Measurements from ENCODE around the gene CEP120. TPM values are rescaled to one million over a fixed set of nuclear protein-coding genes. Genes with fewer than 3 reads are reported as not detected.
A peak's percentile ranks its signal among the peaks of the same experiment; 100 is the strongest.
"Not testable (repeated sequence)": the region's sequence is repeated elsewhere in the genome, so short reads cannot be mapped to it uniquely, and the experiment has no call there.

CEP120 gene
- total RNA-seq, 4 donors from 2014 or later: 15.9 to 31.5 (median 23.6) TPM

GRCh38 chr5:123344816-123345426, 78.3 kb downstream of the CEP120 start:
- Histone ChIP-seq H3K36me3 (peaks cover 0 to 22% (median 0%) of the 10 kb centered on the region in 3 donors), H3K27ac (no peak overlapping the region), H3K9me3 (no peaks in the 10 kb centered on the region), H3K4me3 (no peak overlapping the region), H3K4me1 (no peaks in the 10 kb centered on the region), H3K27me3 (no peaks in the 10 kb centered on the region)
- WGBS, 2 donors: 34 to 36% methylated on average over 4 of the region's 4 CpGs
- TF ChIP-seq EP300 (IDR thresholded peaks at IDR 0.05): no peak
- TF ChIP-seq CTCF (IDR thresholded peaks at IDR 0.05): peak; percentile 41 to 68 (median 64)
- peak in 1 of 2 donors; percentile 28 for DNase-seq (ENCODE audit: low spot score in 2 of 2)

GRCh38 chr5:123340928-123341327, 82.3 kb downstream of the CEP120 start:
- no peak for DNase-seq (ENCODE audit: low spot score in 2 of 2)
- Histone ChIP-seq H3K9me3 (no peaks in the 10 kb centered on the region), H3K36me3 (no peaks in the 10 kb centered on the region), H3K27me3 (no peaks in the 10 kb centered on the region), H3K4me1 (no peaks in the 10 kb centered on the region), H3K27ac (no peak overlapping the region), H3K4me3 (no peak overlapping the region)
- TF ChIP-seq CTCF (IDR thresholded peaks at IDR 0.05): no peak
- TF ChIP-seq EP300 (IDR thresholded peaks at IDR 0.05): no peak
- no peak for TF ChIP-seq POLR2A (IDR thresholded peaks at IDR 0.05)
- WGBS, 2 donors: 77 to 79% methylated on average over 2 of the region's 2 CpGs

- not testable (repeated sequence) for H3K4me1 ChIP-seq; H3K27ac ChIP-seq; DNase-seq (ENCODE audit: low spot score in 2 of 2); H3K4me3 ChIP-seq; H3K36me3 ChIP-seq; H3K9me3 ChIP-seq; H3K27me3 ChIP-seq
- 79 to 85% methylated on average over 9 of the region's 9 CpGs for WGBS, 2 donors
Observed at GRCh38 chr5:123308377-123308776, 114.8 kb downstream of the CEP120 start.

GRCh38 chr5:123305751-123306150, 117.5 kb downstream of the CEP120 start:
- 93 to 94% methylated on average over 4 of the region's 4 CpGs for WGBS, 2 donors
- no peaks in the 10 kb centered on the region for H3K27me3 ChIP-seq
- TF ChIP-seq EP300 (IDR thresholded peaks at IDR 0.05) (no peak), CTCF (IDR thresholded peaks at IDR 0.05) (no peak), POLR2A (IDR thresholded peaks at IDR 0.05) (no peak)
- no peaks in the 10 kb centered on the region for H3K4me1 ChIP-seq
- H3K27ac ChIP-seq: no peak overlapping the region
- no peak overlapping the region for H3K4me3 ChIP-seq
- DNase-seq (ENCODE audit: low spot score in 2 of 2): no peak
- H3K9me3 ChIP-seq: no peaks in the 10 kb centered on the region
- no peaks in the 10 kb centered on the region for H3K36me3 ChIP-seq

- no peaks in the 10 kb centered on the region for H3K36me3 ChIP-seq
- no peaks in the 10 kb centered on the region for H3K27me3 ChIP-seq
- no peaks in the 10 kb centered on the region for H3K4me1 ChIP-seq
- H3K27ac ChIP-seq: no peak overlapping the region
- no peak for TF ChIP-seq POLR2A (IDR thresholded peaks at IDR 0.05)
- TF ChIP-seq EP300 (IDR thresholded peaks at IDR 0.05): no peak
- TF ChIP-seq CTCF (IDR thresholded peaks at IDR 0.05): no peak
- H3K9me3 ChIP-seq: peaks cover 0 to 6% (median 0%) of the 10 kb centered on the region in 4 donors
- no peak overlapping the region for H3K4me3 ChIP-seq
- DNase-seq (ENCODE audit: low spot score in 2 of 2): no peak
Observed at GRCh38 chr5:123304777-123305316, 118.4 kb downstream of the CEP120 start.
